GM21576 (cell line): ENCODE results near the gene ZNF827.

ENCODE experiments used
- ATAC-seq: cut with Tn5 transposase; IDR thresholded peaks from one replicate; pipeline ENCODE4 v1.9.1; 2021; ENCODE audit warnings: mild to moderate bottlenecking, moderate library complexity; ENCODE audit not compliant: unreplicated experiment

Gene ZNF827

GRCh38 chr4:145723336-145723735, 215.3 kb downstream of the ZNF827 start:
- no peak for ATAC-seq

GRCh38 chr4:145722561-145722960, 216.1 kb downstream of the ZNF827 start:
- ATAC-seq = no peak

- no peak for ATAC-seq
Measured at GRCh38 chr4:145720656-145721055, 218.0 kb downstream of the ZNF827 start.

GRCh38 chr4:145719752-145720624, 218.6 kb downstream of the ZNF827 start:
- ATAC-seq = peak; percentile 77

GRCh38 chr4:145716661-145717200, 221.9 kb downstream of the ZNF827 start:
- no peak for ATAC-seq

GRCh38 chr4:145716200-145716599, 222.4 kb downstream of the ZNF827 start:
- no peak for ATAC-seq

- no peak for ATAC-seq
Measured at GRCh38 chr4:145709843-145710242, 228.8 kb downstream of the ZNF827 start.

- ATAC-seq = no peak
Measured at GRCh38 chr4:145709336-145709735, 229.3 kb downstream of the ZNF827 start.
